WERI-Rb-1 (cell line): ENCODE measurements around the gene RICTOR.

Source experiments
- DNase-seq: peaks from one replicate; pipeline ENCODE4 v3.0.0-alpha.2; 2020
- H3K27ac ChIP-seq: fragments of 250-450 bp; sonication (Bioruptor Pico); 2 replicates; pipeline ENCODE4 v1.5.1; 2020; ENCODE audit warnings: mild to moderate bottlenecking, moderate library complexity
- H3K27me3 ChIP-seq: fragments of 250-450 bp; sonication (Bioruptor Pico); 2 replicates; pipeline ENCODE4 v1.5.1; 2021; ENCODE audit warnings: mild to moderate bottlenecking, low read depth, moderate library complexity; ENCODE audit not compliant: insufficient read depth, severe bottlenecking
- H3K36me3 ChIP-seq: fragments of 250-450 bp; sonication (Bioruptor Pico); 2 replicates; pipeline ENCODE4 v1.5.1; 2020; ENCODE audit warnings: mild to moderate bottlenecking, moderate library complexity
- H3K4me3 ChIP-seq: 2 replicates; pipeline ENCODE4 v1.5.1; 2011; ENCODE audit warnings: low read depth, mild to moderate bottlenecking, control low read depth, low read length
- H3K9me3 ChIP-seq: fragments of 250-450 bp; sonication (Bioruptor Pico); 2 replicates; pipeline ENCODE4 v1.5.1; 2021; ENCODE audit warnings: mild to moderate bottlenecking, moderate library complexity; ENCODE audit not compliant: severe bottlenecking
- TF ChIP-seq, protein P1 (sequence below): IDR thresholded peaks from 2 replicates; pipeline ENCODE4 v1.5.1; 2011; ENCODE audit warnings: low read depth, mild to moderate bottlenecking, control low read depth, inconsistent platforms, low read length

RICTOR gene

GRCh38 chr5:39113354-39113953 is 39.3 kb upstream of the RICTOR start:
- no peak overlapping the region for H3K27ac ChIP-seq
- no peaks in the 10 kb centered on the region for H3K9me3 ChIP-seq
- H3K36me3 ChIP-seq, result no peaks in the 10 kb centered on the region
- no peak overlapping the region for H3K4me3 ChIP-seq
- H3K27me3 ChIP-seq, result no peaks in the 10 kb centered on the region
- TF ChIP-seq, protein P1, sequence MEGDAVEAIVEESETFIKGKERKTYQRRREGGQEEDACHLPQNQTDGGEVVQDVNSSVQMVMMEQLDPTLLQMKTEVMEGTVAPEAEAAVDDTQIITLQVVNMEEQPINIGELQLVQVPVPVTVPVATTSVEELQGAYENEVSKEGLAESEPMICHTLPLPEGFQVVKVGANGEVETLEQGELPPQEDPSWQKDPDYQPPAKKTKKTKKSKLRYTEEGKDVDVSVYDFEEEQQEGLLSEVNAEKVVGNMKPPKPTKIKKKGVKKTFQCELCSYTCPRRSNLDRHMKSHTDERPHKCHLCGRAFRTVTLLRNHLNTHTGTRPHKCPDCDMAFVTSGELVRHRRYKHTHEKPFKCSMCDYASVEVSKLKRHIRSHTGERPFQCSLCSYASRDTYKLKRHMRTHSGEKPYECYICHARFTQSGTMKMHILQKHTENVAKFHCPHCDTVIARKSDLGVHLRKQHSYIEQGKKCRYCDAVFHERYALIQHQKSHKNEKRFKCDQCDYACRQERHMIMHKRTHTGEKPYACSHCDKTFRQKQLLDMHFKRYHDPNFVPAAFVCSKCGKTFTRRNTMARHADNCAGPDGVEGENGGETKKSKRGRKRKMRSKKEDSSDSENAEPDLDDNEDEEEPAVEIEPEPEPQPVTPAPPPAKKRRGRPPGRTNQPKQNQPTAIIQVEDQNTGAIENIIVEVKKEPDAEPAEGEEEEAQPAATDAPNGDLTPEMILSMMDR, result no peak
- no peak for DNase-seq

DNA sequence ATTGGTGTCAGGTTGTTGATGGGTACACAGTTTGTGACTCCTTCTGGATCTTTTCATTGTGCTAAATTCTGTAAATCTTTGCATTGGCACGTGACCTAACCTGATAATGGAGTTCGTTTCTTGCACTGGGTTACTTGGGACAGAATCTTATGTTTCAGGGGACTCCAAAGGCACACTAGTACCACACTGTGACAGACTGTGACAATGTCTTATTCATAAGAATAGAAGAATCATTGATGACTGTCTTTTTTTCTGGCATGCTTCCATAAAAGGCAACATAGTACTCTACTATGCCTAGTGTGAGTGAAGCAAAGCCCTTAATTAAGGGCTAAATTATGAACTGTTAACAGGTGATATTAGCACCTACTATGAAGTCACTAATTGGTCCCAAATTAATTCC is 35.4 kb upstream of the RICTOR start:
- TF ChIP-seq, protein P1, result no peak
- no peak overlapping the region for H3K27ac ChIP-seq
- no peaks in the 10 kb centered on the region for H3K27me3 ChIP-seq
- no peak overlapping the region for H3K4me3 ChIP-seq
- H3K9me3 ChIP-seq, result no peaks in the 10 kb centered on the region
- DNase-seq, result no peak
- no peaks in the 10 kb centered on the region for H3K36me3 ChIP-seq

GRCh38 chr5:39108987-39109386 is 34.8 kb upstream of the RICTOR start:
- Histone ChIP-seq H3K4me3 (no peak overlapping the region), H3K27ac (no peak overlapping the region), H3K36me3 (no peaks in the 10 kb centered on the region), H3K27me3 (no peaks in the 10 kb centered on the region), H3K9me3 (no peaks in the 10 kb centered on the region)
- DNase-seq, result no peak
- TF ChIP-seq, protein P1, result no peak

- Histone ChIP-seq H3K9me3 (no peaks in the 10 kb centered on the region), H3K4me3 (no peak overlapping the region), H3K36me3 (no peaks in the 10 kb centered on the region), H3K27ac (no peak overlapping the region), H3K27me3 (no peaks in the 10 kb centered on the region)
- TF ChIP-seq, protein P1, result no peak
- DNase-seq, result no peak
Observed at GRCh38 chr5:39107350-39107749, 33.2 kb upstream of the RICTOR start.

- no peaks in the 10 kb centered on the region for H3K36me3 ChIP-seq
- no peaks in the 10 kb centered on the region for H3K27me3 ChIP-seq
- no peaks in the 10 kb centered on the region for H3K9me3 ChIP-seq
- TF ChIP-seq, protein P1, result no peak
- H3K4me3 ChIP-seq, result no peak overlapping the region
- no peak for DNase-seq
- no peak overlapping the region for H3K27ac ChIP-seq
Observed at GRCh38 chr5:39106322-39106721, 32.1 kb upstream of the RICTOR start.

DNA sequence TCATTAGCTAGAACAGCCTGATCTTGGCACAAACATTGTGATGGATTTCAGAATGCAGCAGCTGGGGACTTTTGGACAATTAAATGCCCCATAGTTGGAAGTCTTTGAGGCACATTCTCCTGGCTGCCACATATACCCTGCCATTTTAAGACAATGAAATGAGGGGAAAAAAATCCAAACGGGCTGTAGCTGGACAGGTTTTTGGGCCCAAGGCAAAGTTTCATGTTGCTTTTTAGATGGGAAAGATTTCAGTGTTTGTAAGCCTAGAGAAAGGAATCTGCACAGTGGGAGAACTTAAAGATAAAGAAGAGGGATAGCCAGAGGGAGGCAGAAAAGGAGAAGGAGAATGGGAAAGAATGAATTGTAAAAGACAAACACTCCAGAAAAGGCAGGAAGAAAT is 30.0 kb upstream of the RICTOR start:
- Histone ChIP-seq H3K9me3 (no peaks in the 10 kb centered on the region), H3K36me3 (no peaks in the 10 kb centered on the region), H3K4me3 (no peak overlapping the region), H3K27me3 (no peaks in the 10 kb centered on the region), H3K27ac (no peak overlapping the region)
- TF ChIP-seq, protein P1, result no peak
- DNase-seq, result no peak
